IgD-negative memory B cell (primary cell): Measurements from ENCODE around the gene SCIN. TPM values are rescaled to one million over a fixed set of nuclear protein-coding genes. Genes with fewer than 3 reads are reported as not detected.

ENCODE experiments used
- polyA plus RNA-seq: library from polyadenylated mRNA; unstranded; fragments of 300-500 nt; fragmentation: Illumina TruSeq; gene quantifications from one replicate; pipeline ENCODE4 v1.2.3, GENCODE V29; 2021

SCIN gene
- polyA plus RNA-seq, 1 donor from 2014 or later = 1.6 TPM

Other genes with a start within 250 kb of the SCIN start
- not detected for gene VWDE, start 166.9 kb upstream of the SCIN start, polyA plus RNA-seq
- 114 TPM for gene ARL4A, start 116.9 kb downstream of the SCIN start, polyA plus RNA-seq